Activated naive CD8-positive, alpha-beta T cell treated with anti-CD3 and anti-CD28 coated beads, Interleukin-2, amount 50 U/mL, for 24 hours (primary cell): ENCODE results near the gene PRR35.

Experiments
- ATAC-seq: fragments of 150-1000 bp; cut with Tn5 transposase; one replicate; pipeline ENCODE4 v1.10.0; 2021
- DNase-seq: peaks from one replicate; pipeline ENCODE4 v3.0.0; 2021
- H3K27ac Mint-ChIP-seq: one replicate; pipeline ENCODE4 v1.8.0; 2021; ENCODE audit warnings: mild to moderate bottlenecking, mixed read lengths
- H3K27me3 Mint-ChIP-seq: one replicate; pipeline ENCODE4 v1.8.0; 2021; ENCODE audit warnings: mixed read lengths
- H3K36me3 Mint-ChIP-seq: one replicate; pipeline ENCODE4 v1.8.0; 2021; ENCODE audit warnings: low read depth, mixed read lengths
- H3K4me1 Mint-ChIP-seq: one replicate; pipeline ENCODE4 v1.8.0; 2021; ENCODE audit warnings: mixed read lengths
- H3K4me3 Mint-ChIP-seq: one replicate; pipeline ENCODE4 v1.8.0; 2021; ENCODE audit warnings: mild to moderate bottlenecking, moderate library complexity, mixed read lengths
- H3K9me3 Mint-ChIP-seq: one replicate; pipeline ENCODE4 v1.8.0; 2021; ENCODE audit warnings: mixed read lengths

The PRR35 gene

GRCh38 chr16:524274-525040 lies 35.7 kb upstream of the PRR35 start:
- DNase-seq = no peak
- Mint-ChIP-seq H3K9me3 (no peaks in the 10 kb centered on the region), H3K36me3 (peaks cover 11% of the 10 kb centered on the region), H3K27me3 (no peaks in the 10 kb centered on the region), H3K27ac (peak overlapping the region; percentile 56), H3K4me1 (peaks cover 37% of the 10 kb centered on the region), H3K4me3 (peak overlapping the region; percentile 90)
- no peak for ATAC-seq

GRCh38 chr16:525123-525519 lies 35.1 kb upstream of the PRR35 start:
- Mint-ChIP-seq H3K27ac (peak overlapping the region; percentile 99), H3K9me3 (no peaks in the 10 kb centered on the region), H3K4me1 (peaks cover 43% of the 10 kb centered on the region), H3K36me3 (peaks cover 11% of the 10 kb centered on the region), H3K27me3 (no peaks in the 10 kb centered on the region), H3K4me3 (peak overlapping the region; percentile 90)
- ATAC-seq (no peak), DNase-seq (no peak)

- Mint-ChIP-seq H3K27me3 (no peaks in the 10 kb centered on the region), H3K4me3 (peak overlapping the region; percentile 90), H3K9me3 (no peaks in the 10 kb centered on the region), H3K36me3 (peaks cover 11% of the 10 kb centered on the region), H3K27ac (peak overlapping the region; percentile 99), H3K4me1 (peaks cover 46% of the 10 kb centered on the region)
- ATAC-seq (peak; percentile 72), DNase-seq (peak; percentile 72)
Observed at GRCh38 chr16:525520-526180, 34.5 kb upstream of the PRR35 start.

GRCh38 chr16:526181-527014 lies 33.8 kb upstream of the PRR35 start:
- peak overlapping the region; percentile 90 for H3K4me3 Mint-ChIP-seq
- H3K27me3 Mint-ChIP-seq = no peaks in the 10 kb centered on the region
- no peaks in the 10 kb centered on the region for H3K9me3 Mint-ChIP-seq
- ATAC-seq (no peak), DNase-seq (no peak)
- peaks cover 48% of the 10 kb centered on the region for H3K4me1 Mint-ChIP-seq
- peaks cover 11% of the 10 kb centered on the region for H3K36me3 Mint-ChIP-seq
- peak overlapping the region; percentile 99 for H3K27ac Mint-ChIP-seq

GRCh38 chr16:527015-527903 lies 32.9 kb upstream of the PRR35 start, which contains the start of gene CAPN15:
Gene CAPN15, plus strand, starts transcription at chr16:527712. Its CDS starts 19,127 bp downstream, at chr16:546839.
- peaks cover 48% of the 10 kb centered on the region for H3K4me1 Mint-ChIP-seq
- peaks cover 11% of the 10 kb centered on the region for H3K36me3 Mint-ChIP-seq
- H3K9me3 Mint-ChIP-seq = no peaks in the 10 kb centered on the region
- peak within 1 kb of the TSS; percentile 99 for H3K27ac Mint-ChIP-seq
- DNase-seq (peak; percentile 87), ATAC-seq (peak; percentile 73)
- H3K27me3 Mint-ChIP-seq = no peaks in the 10 kb centered on the region
- peak within 1 kb of the TSS; percentile 90 for H3K4me3 Mint-ChIP-seq

- H3K4me1 Mint-ChIP-seq = peaks cover 44% of the 10 kb centered on the region
Observed at GRCh38 chr16:528111-529011, 31.8 kb upstream of the PRR35 start.

GRCh38 chr16:529012-529575 lies 31.1 kb upstream of the PRR35 start:
- peak overlapping the region; percentile 91 for H3K27ac Mint-ChIP-seq
- peaks cover 40% of the 10 kb centered on the region for H3K4me1 Mint-ChIP-seq
- H3K4me3 Mint-ChIP-seq = peak overlapping the region; percentile 90
- H3K9me3 Mint-ChIP-seq = no peaks in the 10 kb centered on the region
- peaks cover 11% of the 10 kb centered on the region for H3K36me3 Mint-ChIP-seq
- ATAC-seq (no peak), DNase-seq (no peak)
- H3K27me3 Mint-ChIP-seq = no peaks in the 10 kb centered on the region

More at GRCh38 chr16:528111-529011, 31.8 kb upstream of the PRR35 start:
- Mint-ChIP-seq H3K4me3 (peak overlapping the region; percentile 90), H3K27ac (peak overlapping the region; percentile 91), H3K9me3 (no peaks in the 10 kb centered on the region), H3K27me3 (no peaks in the 10 kb centered on the region), H3K36me3 (peaks cover 11% of the 10 kb centered on the region)
- ATAC-seq = peak; percentile 11
- peak; percentile 49 for DNase-seq

- no peak overlapping the region for H3K27ac Mint-ChIP-seq
- H3K4me1 Mint-ChIP-seq = peaks cover 28% of the 10 kb centered on the region
- H3K36me3 Mint-ChIP-seq = peaks cover 10% of the 10 kb centered on the region
- DNase-seq (no peak), ATAC-seq (no peak)
- H3K9me3 Mint-ChIP-seq = no peaks in the 10 kb centered on the region
- no peaks in the 10 kb centered on the region for H3K27me3 Mint-ChIP-seq
- H3K4me3 Mint-ChIP-seq = peak overlapping the region; percentile 90
Observed at GRCh38 chr16:530111-530817, 29.9 kb upstream of the PRR35 start.

- ATAC-seq = no peak
Observed at GRCh38 chr16:531494-532125, 28.6 kb upstream of the PRR35 start.

GRCh38 chr16:533391-534123 lies 26.6 kb upstream of the PRR35 start:
- peaks cover 18% of the 10 kb centered on the region for H3K4me1 Mint-ChIP-seq

More at GRCh38 chr16:531494-532125, 28.6 kb upstream of the PRR35 start:
- H3K36me3 Mint-ChIP-seq = peaks cover 7% of the 10 kb centered on the region
- no peaks in the 10 kb centered on the region for H3K9me3 Mint-ChIP-seq
- peaks cover 19% of the 10 kb centered on the region for H3K4me1 Mint-ChIP-seq
- no peak overlapping the region for H3K4me3 Mint-ChIP-seq
- H3K27me3 Mint-ChIP-seq = no peaks in the 10 kb centered on the region
- no peak for DNase-seq
- H3K27ac Mint-ChIP-seq = no peak overlapping the region

GRCh38 chr16:534135-534534 lies 26.1 kb upstream of the PRR35 start:
- Mint-ChIP-seq H3K4me3 (no peak overlapping the region), H3K27ac (no peak overlapping the region), H3K9me3 (no peaks in the 10 kb centered on the region), H3K4me1 (peaks cover 12% of the 10 kb centered on the region), H3K27me3 (no peaks in the 10 kb centered on the region), H3K36me3 (peaks cover 7% of the 10 kb centered on the region)
- DNase-seq (no peak), ATAC-seq (no peak)

More at GRCh38 chr16:533391-534123, 26.6 kb upstream of the PRR35 start:
- no peak overlapping the region for H3K4me3 Mint-ChIP-seq
- no peak overlapping the region for H3K27ac Mint-ChIP-seq
- no peak for ATAC-seq
- peaks cover 8% of the 10 kb centered on the region for H3K36me3 Mint-ChIP-seq
- H3K9me3 Mint-ChIP-seq = no peaks in the 10 kb centered on the region
- no peaks in the 10 kb centered on the region for H3K27me3 Mint-ChIP-seq
- no peak for DNase-seq
